Activated T-cell treated with anti-CD3 and anti-CD28 coated beads, Interleukin-2, amount 50 U/mL, for 4 hours (primary cell): ENCODE measurements around the gene SAMD11. TPM values are rescaled to one million over a fixed set of nuclear protein-coding genes. Genes with fewer than 3 reads are reported as not detected.

Experiments used
- ATAC-seq, 2 donors: fragments of 200-7000 bp; cut with Tn5 transposase; one replicate each; pipeline ENCODE4 v1.10.0; 2021
- DNase-seq: peaks from one replicate; pipeline ENCODE4 v3.0.0-alpha.2; 2020
- H3K27me3 Mint-ChIP-seq: one replicate; pipeline ENCODE4 v1.8.0; 2021; ENCODE audit warnings: low read depth, mixed read lengths
- H3K36me3 Mint-ChIP-seq: one replicate; pipeline ENCODE4 v1.8.0; 2022; ENCODE audit warnings: mixed read lengths; ENCODE audit not compliant: insufficient read depth
- H3K4me1 Mint-ChIP-seq: one replicate; pipeline ENCODE4 v1.8.0; 2021; ENCODE audit warnings: low read depth, mixed read lengths
- H3K4me3 Mint-ChIP-seq: one replicate; pipeline ENCODE4 v1.8.0; 2021; ENCODE audit warnings: mild to moderate bottlenecking, moderate library complexity, mixed read lengths
- H3K9me3 Mint-ChIP-seq: one replicate; pipeline ENCODE4 v1.8.0; 2021; ENCODE audit warnings: mixed read lengths
- total RNA-seq, 3 donors: library from RNA; stranded (reverse); gene quantifications; one replicate each; pipeline ENCODE4 v1.2.1, GENCODE V29; 2021

SAMD11 gene
- total RNA-seq, 3 donors from 2014 or later = not detected

DNA sequence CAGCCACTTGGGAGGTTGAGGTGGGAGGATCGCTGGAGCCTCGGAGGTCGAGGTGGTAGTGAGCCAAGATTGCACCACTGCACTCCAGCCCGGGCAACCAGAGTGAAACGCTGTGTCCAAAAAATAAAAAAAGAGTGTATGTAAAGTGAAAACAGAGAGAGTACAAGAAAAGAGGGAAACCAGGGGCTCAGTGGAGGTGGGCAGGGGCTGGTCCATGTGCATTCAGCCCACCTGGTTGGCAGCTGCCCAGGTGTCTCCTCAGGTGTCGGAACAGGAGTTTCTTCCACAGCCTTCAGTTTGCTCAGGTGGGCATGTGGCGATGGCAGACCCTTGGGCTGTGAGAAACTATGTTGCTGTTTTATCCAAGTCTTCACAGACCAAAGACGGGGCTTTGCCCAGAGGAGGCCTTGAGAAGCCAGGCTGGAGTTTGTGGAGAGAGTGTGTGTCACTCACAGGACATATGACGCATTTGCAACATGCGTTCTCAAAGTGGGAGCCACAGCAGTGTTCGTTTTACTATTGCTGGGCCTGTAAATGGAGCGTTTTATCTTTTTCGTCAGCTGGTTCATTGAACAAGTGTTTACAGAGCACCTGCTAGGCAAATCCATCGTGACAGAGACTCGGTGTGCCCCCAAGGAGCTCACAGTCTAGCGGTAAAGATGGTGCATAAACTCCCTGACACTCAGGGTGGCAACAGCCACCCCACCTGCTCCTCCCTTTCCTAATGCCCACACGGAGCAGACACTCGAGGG, 22.4 kb upstream of the SAMD11 start:
- H3K9me3 Mint-ChIP-seq = peaks cover 18% of the 10 kb centered on the region
- no peak overlapping the region for H3K4me3 Mint-ChIP-seq
- ATAC-seq (no peak), DNase-seq (no peak)
- peaks cover 16% of the 10 kb centered on the region for H3K4me1 Mint-ChIP-seq
- H3K27me3 Mint-ChIP-seq = peaks cover 45% of the 10 kb centered on the region
- H3K36me3 Mint-ChIP-seq = peaks cover 2% of the 10 kb centered on the region

DNA sequence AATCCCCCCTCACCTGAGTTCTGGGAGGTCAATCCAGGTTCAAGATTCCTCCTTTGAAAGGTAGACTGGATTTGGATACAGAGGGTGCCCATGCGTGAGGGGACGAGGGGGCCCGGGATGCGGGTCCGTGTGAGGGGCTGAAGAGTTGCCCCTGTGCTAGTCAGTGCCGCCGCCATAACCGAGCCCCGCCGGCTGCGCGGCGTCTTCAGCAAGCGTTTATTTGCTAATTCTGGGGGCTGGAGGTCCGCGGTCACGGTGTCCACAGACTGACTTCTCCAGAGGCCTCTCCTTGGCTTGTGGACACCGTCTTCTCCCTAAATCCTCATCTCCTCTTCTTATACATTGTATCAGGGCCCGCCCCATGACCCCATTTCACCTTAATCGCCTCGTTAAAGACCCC, 20.9 kb upstream of the SAMD11 start:
- peaks cover 2% of the 10 kb centered on the region for H3K36me3 Mint-ChIP-seq
- peaks cover 10% of the 10 kb centered on the region for H3K9me3 Mint-ChIP-seq
- H3K4me1 Mint-ChIP-seq = peaks cover 16% of the 10 kb centered on the region
- no peak for ATAC-seq
- no peak for DNase-seq
- peaks cover 44% of the 10 kb centered on the region for H3K27me3 Mint-ChIP-seq
- H3K4me3 Mint-ChIP-seq = peak overlapping the region; percentile 31

DNA sequence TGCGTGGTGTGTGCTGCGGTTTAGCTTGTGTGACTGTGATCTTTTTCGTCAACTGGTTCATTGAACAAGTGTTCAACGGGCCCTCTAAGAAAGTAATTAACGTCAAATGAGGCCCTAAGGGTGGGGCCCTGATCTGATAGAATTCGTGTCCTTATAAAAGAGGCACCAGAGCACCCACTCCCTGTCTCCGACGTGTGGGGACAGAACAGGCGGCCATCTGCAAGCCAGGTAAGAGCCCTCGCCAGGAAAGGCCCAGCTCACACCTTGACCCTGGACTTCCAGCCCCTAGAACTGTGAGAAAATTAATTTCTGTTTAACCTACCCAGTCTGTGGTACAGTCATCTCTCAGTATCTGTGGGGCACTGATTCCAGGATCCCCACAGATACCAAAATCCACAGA, 20.4 kb upstream of the SAMD11 start:
- DNase-seq (no peak), ATAC-seq (no peak)
- no peaks in the 10 kb centered on the region for H3K36me3 Mint-ChIP-seq
- H3K27me3 Mint-ChIP-seq = peaks cover 44% of the 10 kb centered on the region
- H3K4me1 Mint-ChIP-seq = peaks cover 11% of the 10 kb centered on the region
- H3K4me3 Mint-ChIP-seq = peak overlapping the region; percentile 31
- peaks cover 5% of the 10 kb centered on the region for H3K9me3 Mint-ChIP-seq

DNA sequence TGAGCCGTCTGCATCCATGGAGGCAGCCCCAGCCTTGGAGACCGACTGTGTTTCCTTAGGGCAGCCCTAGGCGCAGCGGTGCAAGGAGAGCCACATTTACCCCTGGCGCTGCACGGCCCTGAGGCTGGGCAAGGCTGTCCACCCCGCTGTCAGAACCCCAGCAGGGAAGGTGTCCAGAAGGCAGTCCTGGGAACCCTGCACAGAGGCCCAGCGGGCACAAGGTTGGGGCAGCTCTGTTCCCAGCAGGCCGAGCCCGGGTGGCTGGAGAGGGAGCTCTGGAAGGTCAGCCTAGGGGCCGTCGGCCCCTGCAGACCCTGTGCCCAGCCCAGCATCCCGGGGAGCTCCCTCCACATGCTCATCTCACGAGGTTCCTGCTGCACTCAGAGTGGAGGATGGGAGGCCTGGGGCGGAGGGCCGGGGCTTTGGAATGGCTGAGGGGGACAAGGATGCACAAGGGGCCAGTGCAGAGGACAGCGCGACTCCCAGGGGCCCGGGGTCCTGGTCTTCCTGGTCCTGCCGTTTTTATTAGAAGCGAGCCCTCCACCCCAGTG, 19.9 kb upstream of the SAMD11 start:
- DNase-seq (no peak), ATAC-seq (no peak)
- Mint-ChIP-seq H3K4me3 (peak overlapping the region; percentile 31), H3K36me3 (no peaks in the 10 kb centered on the region), H3K27me3 (peaks cover 43% of the 10 kb centered on the region), H3K9me3 (no peaks in the 10 kb centered on the region), H3K4me1 (peaks cover 6% of the 10 kb centered on the region)

DNA sequence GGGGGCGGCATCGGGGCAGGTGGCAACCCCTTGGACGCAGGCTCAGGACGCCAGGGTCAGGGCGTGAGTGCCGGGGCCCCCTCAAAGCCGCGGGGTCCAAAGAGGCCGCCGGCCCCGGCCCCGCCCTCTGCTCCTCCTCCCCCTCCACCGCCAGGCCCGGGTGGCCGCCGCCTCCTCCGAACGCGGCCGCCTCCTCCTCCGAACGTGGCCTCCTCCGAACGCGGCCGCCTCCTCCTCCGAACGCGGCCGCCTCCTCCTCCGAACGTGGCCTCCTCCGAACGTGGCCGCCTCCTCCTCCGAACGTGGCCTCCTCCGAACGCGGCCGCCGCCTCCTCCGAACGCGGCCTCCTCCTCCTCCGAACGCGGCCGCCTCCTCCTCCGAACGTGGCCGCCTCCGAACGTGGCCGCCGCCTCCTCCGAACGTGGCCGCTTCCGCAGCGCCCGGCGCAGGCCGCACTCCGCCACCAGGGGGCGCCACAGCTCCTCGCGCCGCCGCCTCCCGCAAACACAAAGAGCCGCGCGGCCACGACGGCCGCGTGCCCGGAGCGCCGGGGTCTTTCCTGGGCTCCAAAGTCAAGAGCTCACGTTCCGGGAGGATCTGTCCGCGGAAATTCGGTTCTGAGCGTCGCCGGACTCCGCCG, 19.3 kb upstream of the SAMD11 start:
- peaks cover 6% of the 10 kb centered on the region for H3K4me1 Mint-ChIP-seq
- peak overlapping the region; percentile 66 for H3K4me3 Mint-ChIP-seq
- DNase-seq = peak; percentile 85
- H3K36me3 Mint-ChIP-seq = no peaks in the 10 kb centered on the region
- H3K9me3 Mint-ChIP-seq = no peaks in the 10 kb centered on the region
- ATAC-seq = peak; percentile 92
- H3K27me3 Mint-ChIP-seq = peaks cover 39% of the 10 kb centered on the region

DNA sequence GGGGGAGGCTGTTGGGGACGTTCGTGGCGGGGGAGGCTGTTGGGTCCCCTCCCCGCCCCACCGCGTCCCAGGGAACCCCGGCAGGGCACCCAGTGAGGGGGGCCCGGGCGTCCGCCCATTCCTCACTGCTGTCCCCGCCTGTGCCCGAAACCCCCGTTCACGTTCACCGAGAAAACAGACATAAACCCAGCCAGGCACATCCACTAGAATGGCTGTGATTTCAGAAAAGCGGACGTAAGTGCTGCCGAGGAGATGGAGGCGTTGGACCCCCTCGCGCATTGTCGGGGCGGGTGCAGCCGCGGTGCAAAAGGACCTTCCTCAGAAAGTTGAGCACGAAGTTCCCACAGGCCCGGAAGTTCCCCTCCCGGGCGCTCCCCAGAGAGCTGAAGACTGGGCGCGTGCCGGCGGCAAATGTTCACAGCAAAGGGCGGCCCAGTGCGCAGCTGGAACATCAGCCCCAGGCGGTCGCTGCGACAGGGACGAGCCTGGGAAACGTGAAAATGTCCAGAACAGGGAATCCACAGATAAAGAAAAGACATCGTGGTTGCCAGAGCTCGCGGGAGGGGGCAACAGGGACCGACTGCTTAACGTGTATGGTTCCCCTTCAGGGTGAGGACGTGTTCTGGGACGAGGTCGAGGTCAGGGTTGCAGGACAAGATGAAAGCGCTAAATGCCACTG, 18.5 kb upstream of the SAMD11 start:
- Mint-ChIP-seq H3K9me3 (no peaks in the 10 kb centered on the region), H3K4me1 (peaks cover 6% of the 10 kb centered on the region), H3K36me3 (no peaks in the 10 kb centered on the region), H3K27me3 (peaks cover 35% of the 10 kb centered on the region), H3K4me3 (peak overlapping the region; percentile 65)
- ATAC-seq (peak; percentile 17 to 31), DNase-seq (no peak)

DNA sequence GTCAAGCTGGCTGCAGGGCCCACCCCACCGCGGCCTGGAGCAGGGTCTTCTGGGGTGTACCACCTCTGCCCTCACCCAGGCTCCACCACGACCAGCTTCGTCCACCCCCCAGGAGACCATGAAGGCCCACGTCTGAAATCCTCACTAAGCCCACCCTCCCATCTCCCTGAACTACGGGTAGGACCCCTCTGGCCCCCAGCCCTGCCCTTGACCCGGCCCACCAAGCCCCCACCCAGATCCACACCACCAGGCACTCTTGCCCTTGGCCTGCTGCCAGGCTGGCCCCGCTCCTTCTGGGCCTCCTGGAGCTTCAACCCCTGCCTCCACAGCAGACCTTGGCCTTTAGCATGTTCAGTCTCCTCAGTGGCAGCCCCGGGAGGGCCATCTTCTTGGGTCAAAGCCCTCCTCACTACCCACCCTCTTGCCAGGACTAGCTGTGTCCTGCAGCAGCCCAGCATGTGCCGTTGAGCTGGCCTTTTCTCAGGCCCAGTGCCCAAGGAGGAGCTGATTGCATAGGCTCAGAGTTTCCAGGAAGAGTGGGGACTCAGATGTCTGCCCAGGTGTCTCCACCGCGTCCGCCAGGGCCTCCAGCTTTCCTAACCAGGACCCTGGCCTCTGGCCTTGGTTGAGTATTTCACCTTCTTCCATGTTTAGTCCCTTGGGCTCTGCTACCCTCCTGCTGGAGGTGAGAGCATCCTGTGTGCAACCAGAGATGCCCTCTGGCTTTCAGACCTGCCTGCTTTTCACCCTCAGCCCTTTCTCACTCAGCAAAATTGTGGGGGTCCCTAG, 17.7 kb upstream of the SAMD11 start:
- no peak for ATAC-seq

DNA sequence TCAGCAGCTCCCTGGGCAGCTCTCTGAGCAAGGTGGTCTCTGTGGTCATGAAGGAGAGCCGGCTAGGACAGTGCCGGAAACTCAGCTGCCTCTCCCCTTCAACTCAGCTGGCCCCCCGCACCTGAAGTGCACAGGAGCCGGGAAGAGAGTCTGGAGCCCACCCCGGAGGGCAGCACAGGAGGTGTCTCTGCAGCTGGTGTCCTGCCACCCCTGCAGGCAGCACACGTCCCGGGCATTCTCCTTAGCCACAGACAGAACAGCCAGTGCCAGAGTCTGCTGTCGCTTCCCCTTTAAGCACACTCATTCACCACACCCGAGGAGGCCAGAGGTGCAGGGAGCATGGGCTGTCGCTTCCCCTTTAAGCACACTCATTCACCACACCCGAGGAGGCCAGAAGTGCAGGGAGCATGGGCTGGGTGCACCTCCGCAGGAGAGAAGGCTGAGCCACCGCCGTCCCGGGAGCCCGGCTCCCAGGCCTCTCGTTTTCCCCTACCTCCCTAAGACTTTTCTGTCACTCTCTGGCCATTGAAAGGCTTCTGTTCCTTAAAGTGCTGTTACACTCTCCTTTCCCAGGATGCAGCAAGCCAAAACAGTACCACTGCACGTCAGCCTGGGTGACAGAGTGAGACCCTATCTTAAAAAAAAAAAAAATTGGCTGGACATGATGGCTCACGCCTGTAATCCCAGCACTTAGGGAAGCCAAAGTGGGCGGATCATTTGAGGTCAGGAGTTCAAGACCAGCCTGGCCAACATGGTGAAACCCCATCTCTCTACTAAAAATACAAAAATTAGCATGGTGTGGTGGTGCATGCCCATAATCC, 16.9 kb upstream of the SAMD11 start:
- Mint-ChIP-seq H3K36me3 (no peaks in the 10 kb centered on the region), H3K9me3 (no peaks in the 10 kb centered on the region), H3K4me3 (no peak overlapping the region), H3K27me3 (peaks cover 43% of the 10 kb centered on the region), H3K4me1 (peaks cover 8% of the 10 kb centered on the region)
- ATAC-seq (peak in 1 of 2 donors; percentile 21), DNase-seq (no peak)

More for the DNA sequence above, 17.7 kb upstream of the SAMD11 start:
- H3K4me1 Mint-ChIP-seq = peaks cover 6% of the 10 kb centered on the region
- H3K9me3 Mint-ChIP-seq = no peaks in the 10 kb centered on the region
- H3K27me3 Mint-ChIP-seq = peaks cover 37% of the 10 kb centered on the region
- H3K36me3 Mint-ChIP-seq = no peaks in the 10 kb centered on the region
- DNase-seq = no peak
- no peak overlapping the region for H3K4me3 Mint-ChIP-seq

DNA sequence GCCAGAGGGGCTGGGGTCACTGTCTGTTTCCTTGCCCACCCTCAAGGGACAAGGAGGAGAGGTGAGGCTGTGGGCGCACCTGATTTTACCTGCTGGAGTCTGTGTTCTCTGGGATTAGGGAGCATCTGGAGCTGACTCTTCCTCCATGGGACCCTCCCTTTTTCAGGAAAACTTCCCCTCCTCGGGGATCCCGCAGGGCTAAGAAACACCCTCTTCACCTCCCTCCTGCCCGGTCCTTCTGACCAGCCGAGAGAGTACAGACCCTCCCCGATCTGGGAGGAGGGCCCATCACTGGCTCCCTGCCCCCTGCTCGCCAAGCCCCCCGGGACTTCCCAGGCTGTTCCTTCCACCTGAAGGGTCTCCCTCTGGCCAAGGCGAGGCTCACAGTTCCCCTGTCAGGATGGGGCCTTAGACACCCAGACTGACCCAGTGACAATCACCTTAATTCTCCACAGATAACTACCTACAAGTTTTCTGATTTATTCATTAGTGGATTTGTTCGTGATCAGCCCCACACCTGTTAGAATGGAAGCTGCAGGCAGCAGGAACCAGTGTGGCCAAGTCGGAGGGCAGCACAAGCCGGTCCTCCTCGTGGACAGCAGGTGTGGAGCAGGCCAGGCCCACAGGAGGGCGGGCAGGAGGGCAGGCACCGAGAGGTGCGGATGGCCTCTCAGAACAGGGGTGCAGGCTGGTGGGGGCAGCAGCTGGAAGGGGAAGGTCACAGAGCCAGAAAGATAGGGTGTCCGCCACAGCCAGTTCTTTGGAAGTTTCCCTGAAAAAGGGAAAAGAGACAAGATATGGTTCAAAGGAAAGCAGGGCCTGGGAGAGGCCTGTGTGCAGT, 15.9 kb upstream of the SAMD11 start:
- peaks cover 11% of the 10 kb centered on the region for H3K4me1 Mint-ChIP-seq
- H3K4me3 Mint-ChIP-seq = no peak overlapping the region
- H3K27me3 Mint-ChIP-seq = peaks cover 52% of the 10 kb centered on the region
- no peaks in the 10 kb centered on the region for H3K9me3 Mint-ChIP-seq
- H3K36me3 Mint-ChIP-seq = no peaks in the 10 kb centered on the region
- DNase-seq (no peak), ATAC-seq (no peak)

DNA sequence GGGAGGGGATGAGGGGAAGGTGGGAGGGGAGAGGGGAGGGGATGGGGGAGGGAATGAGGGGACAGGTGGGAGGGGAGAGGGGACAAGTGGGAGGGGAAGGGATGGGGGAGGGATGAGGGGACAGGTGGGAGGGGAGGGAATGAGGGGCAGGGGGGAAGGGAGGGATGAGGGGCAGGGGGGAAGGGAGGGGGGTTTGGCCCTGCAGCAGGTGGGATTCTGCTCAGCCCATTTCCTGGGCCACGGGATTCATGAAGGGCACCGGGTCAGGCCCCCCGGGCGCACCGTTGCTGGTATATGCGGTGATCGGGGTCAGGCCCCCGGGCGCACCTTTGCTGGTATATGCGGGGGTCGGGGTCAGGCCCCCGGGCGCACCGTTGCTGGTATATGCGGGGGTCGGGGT, 15.1 kb upstream of the SAMD11 start:
- no peak overlapping the region for H3K4me3 Mint-ChIP-seq
- ATAC-seq (no peak), DNase-seq (no peak)
- H3K36me3 Mint-ChIP-seq = no peaks in the 10 kb centered on the region
- peaks cover 53% of the 10 kb centered on the region for H3K27me3 Mint-ChIP-seq
- H3K9me3 Mint-ChIP-seq = no peaks in the 10 kb centered on the region
- H3K4me1 Mint-ChIP-seq = peaks cover 11% of the 10 kb centered on the region

DNA sequence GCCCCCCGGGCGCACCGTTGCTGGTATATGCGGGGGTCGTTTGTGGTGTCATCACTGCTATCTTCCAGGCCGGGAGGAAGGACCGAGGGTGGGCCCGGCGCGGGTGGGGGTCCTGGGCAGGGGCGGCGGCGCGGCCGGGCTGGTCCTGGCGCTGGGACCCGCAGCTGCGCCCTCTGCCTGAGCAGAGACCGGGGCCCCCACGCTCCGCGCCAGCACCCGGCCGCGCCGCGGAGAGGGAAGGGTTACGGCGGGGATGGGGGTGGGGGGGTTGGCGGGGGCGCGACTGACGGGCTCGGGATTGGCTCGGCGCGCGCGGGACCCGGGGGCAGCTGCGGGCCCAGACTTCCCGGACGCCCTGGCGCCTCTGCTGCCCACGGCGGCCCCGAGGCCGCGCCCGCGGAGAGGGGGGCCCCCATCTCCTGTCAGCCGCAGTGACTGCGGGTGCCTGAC, 13.8 kb upstream of the SAMD11 start:
- H3K4me1 Mint-ChIP-seq = peaks cover 11% of the 10 kb centered on the region
- peaks cover 53% of the 10 kb centered on the region for H3K27me3 Mint-ChIP-seq
- H3K9me3 Mint-ChIP-seq = no peaks in the 10 kb centered on the region
- no peak for DNase-seq
- ATAC-seq = no peak
- H3K36me3 Mint-ChIP-seq = no peaks in the 10 kb centered on the region
- no peak overlapping the region for H3K4me3 Mint-ChIP-seq

DNA sequence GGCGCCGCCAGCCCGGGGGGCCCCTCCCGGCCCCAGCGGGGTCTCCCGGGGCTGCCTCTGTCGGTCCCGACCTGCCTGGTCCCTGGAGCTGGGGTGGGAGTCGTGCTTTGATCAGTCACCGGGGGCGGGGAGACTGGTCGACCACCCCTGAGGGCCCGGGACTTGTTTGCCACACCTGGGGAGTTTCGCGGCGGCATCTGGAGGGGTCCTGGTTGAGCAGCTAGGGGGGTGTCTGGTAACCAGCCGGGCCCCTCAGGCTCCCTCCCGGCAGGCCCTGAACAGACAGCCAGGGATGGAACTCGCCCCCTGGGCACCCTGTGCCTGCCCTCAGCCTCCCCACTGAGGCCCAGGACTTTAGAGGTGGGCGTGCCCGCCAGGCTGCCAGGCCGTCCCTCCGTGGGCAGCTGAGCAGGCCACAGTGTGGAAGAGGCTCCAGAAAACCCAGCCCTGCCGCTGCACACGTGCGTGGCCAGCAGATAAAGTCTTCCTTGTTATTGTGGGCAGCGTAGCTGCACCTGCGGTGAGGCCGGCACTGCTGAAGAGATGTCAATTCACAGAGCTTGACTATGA, 13.3 kb upstream of the SAMD11 start:
- ATAC-seq = no peak
- Mint-ChIP-seq H3K9me3 (no peaks in the 10 kb centered on the region), H3K4me1 (peaks cover 6% of the 10 kb centered on the region), H3K36me3 (no peaks in the 10 kb centered on the region), H3K4me3 (no peak overlapping the region), H3K27me3 (peaks cover 49% of the 10 kb centered on the region)
- no peak for DNase-seq
